Testis (tissue), 2 donors: ENCODE data around the gene NPAS3.

ENCODE experiments used
- CTCF ChIP-seq, 3 experiments: fragments of 450-650 bp in 2 of 3; fragments of 200-600 bp in 1 of 3; sonication (generic) in 1 of 3; IDR thresholded peaks; one replicate each; pipeline ENCODE4 v1.5.1; 2016 to 2019; ENCODE audit warnings: antibody characterized with exemption in 3 of 3, mild to moderate bottlenecking in 2 of 3, moderate library complexity in 1 of 3
- POLR2A ChIP-seq: fragments of 450-650 bp; IDR thresholded peaks from one replicate; pipeline ENCODE4 v1.6.1; 2017; ENCODE audit warnings: antibody characterized with exemption, mild to moderate bottlenecking, moderate library complexity

GRCh38 chr14:33567731-33568130 lies 629.1 kb downstream of the NPAS3 start:
- TF ChIP-seq CTCF (IDR thresholded peaks at IDR 0.05), result no peak
- no peak for TF ChIP-seq POLR2A
